Globus pallidus (tissue), 1 donor: ENCODE results near the gene NPSR1.

ENCODE experiments used
- DNase-seq: peaks from one replicate; pipeline ENCODE4 v3.0.0-alpha.2; 2015; ENCODE audit warnings: low spot score

The NPSR1 gene

GRCh38 chr7:34723338-34723737 lies 65.3 kb downstream of the NPSR1 start:
- no peak for DNase-seq

GRCh38 chr7:34723866-34724490 lies 66.0 kb downstream of the NPSR1 start:
- no peak for DNase-seq

- no peak for DNase-seq
These were observed 68.2 kb downstream of the NPSR1 start for GRCh38 chr7:34726221-34726620.

- DNase-seq: no peak
These were observed 69.5 kb downstream of the NPSR1 start for GRCh38 chr7:34727464-34727995.

- DNase-seq: no peak
These were observed 70.1 kb downstream of the NPSR1 start for GRCh38 chr7:34728156-34728555.

GRCh38 chr7:34734771-34735170 lies 76.8 kb downstream of the NPSR1 start:
- no peak for DNase-seq

- no peak for DNase-seq
These were observed 77.5 kb downstream of the NPSR1 start for GRCh38 chr7:34735526-34735925.

- no peak for DNase-seq
These were observed 81.8 kb downstream of the NPSR1 start for GRCh38 chr7:34739651-34740300.

- no peak for DNase-seq
These were observed 82.8 kb downstream of the NPSR1 start for GRCh38 chr7:34740840-34741239.

GRCh38 chr7:34747176-34747781 lies 89.3 kb downstream of the NPSR1 start:
- no peak for DNase-seq

- no peak for DNase-seq
These were observed 90.1 kb downstream of the NPSR1 start for GRCh38 chr7:34747867-34748727.

GRCh38 chr7:34748728-34749089 lies 90.7 kb downstream of the NPSR1 start:
- DNase-seq: no peak

- no peak for DNase-seq
These were observed 91.4 kb downstream of the NPSR1 start for GRCh38 chr7:34749446-34749845.

- no peak for DNase-seq
These were observed 92.2 kb downstream of the NPSR1 start for GRCh38 chr7:34750209-34750608.

GRCh38 chr7:34750636-34751035 lies 92.6 kb downstream of the NPSR1 start:
- DNase-seq: no peak

- no peak for DNase-seq
These were observed 94.0 kb downstream of the NPSR1 start for GRCh38 chr7:34751725-34752643.

GRCh38 chr7:34752929-34753328 lies 94.9 kb downstream of the NPSR1 start:
- DNase-seq: no peak

- no peak for DNase-seq
These were observed 97.0 kb downstream of the NPSR1 start for GRCh38 chr7:34755008-34755407.

- DNase-seq: no peak
These were observed 98.0 kb downstream of the NPSR1 start for GRCh38 chr7:34756025-34756437.

GRCh38 chr7:34756691-34757090 lies 98.7 kb downstream of the NPSR1 start:
- DNase-seq: no peak

- no peak for DNase-seq
These were observed 99.6 kb downstream of the NPSR1 start for GRCh38 chr7:34757570-34758110.
